ENCODE measurements around the gene FRMD6. TPM values are rescaled to one million over a fixed set of nuclear protein-coding genes. Genes with fewer than 3 reads are reported as not detected.

FRMD6 gene
- total RNA-seq, 1 donor from 2014 or later: 16.9 TPM

- H3K27me3 Mint-ChIP-seq (ENCODE audit: unreplicated experiment): peaks cover 9% of the 10 kb centered on the region
- DNase-seq: no peak
- TF ChIP-seq CTCF (IDR thresholded peaks at IDR 0.05; ENCODE audit: partially characterized antibody, unreplicated experiment): no peak
- no peak overlapping the region for H3K27ac Mint-ChIP-seq (ENCODE audit: unreplicated experiment)
- H3K4me3 Mint-ChIP-seq (ENCODE audit: unreplicated experiment): no peak overlapping the region
- no peaks in the 10 kb centered on the region for H3K4me1 Mint-ChIP-seq (ENCODE audit: low read depth, unreplicated experiment)
- H3K9me3 Mint-ChIP-seq (ENCODE audit: unreplicated experiment): no peaks in the 10 kb centered on the region
- no peaks in the 10 kb centered on the region for H3K36me3 Mint-ChIP-seq (ENCODE audit: unreplicated experiment)
These were observed 122.5 kb downstream of the FRMD6 start for GRCh38 chr14:51774209-51774608.

GRCh38 chr14:51776102-51776894 lies 124.6 kb downstream of the FRMD6 start:
- Mint-ChIP-seq H3K27ac (ENCODE audit: unreplicated experiment) (no peak overlapping the region), H3K4me1 (ENCODE audit: low read depth, unreplicated experiment) (no peaks in the 10 kb centered on the region), H3K27me3 (ENCODE audit: unreplicated experiment) (peaks cover 5% of the 10 kb centered on the region), H3K36me3 (ENCODE audit: unreplicated experiment) (no peaks in the 10 kb centered on the region), H3K9me3 (ENCODE audit: unreplicated experiment) (no peaks in the 10 kb centered on the region), H3K4me3 (ENCODE audit: unreplicated experiment) (no peak overlapping the region)
- DNase-seq: peak; percentile 63
- peak; percentile 65 for TF ChIP-seq CTCF (IDR thresholded peaks at IDR 0.05; ENCODE audit: partially characterized antibody, unreplicated experiment)

- Mint-ChIP-seq H3K36me3 (ENCODE audit: unreplicated experiment) (peaks cover 5% of the 10 kb centered on the region), H3K4me1 (ENCODE audit: low read depth, unreplicated experiment) (no peaks in the 10 kb centered on the region), H3K27ac (ENCODE audit: unreplicated experiment) (no peak overlapping the region), H3K9me3 (ENCODE audit: unreplicated experiment) (no peaks in the 10 kb centered on the region), H3K27me3 (ENCODE audit: unreplicated experiment) (peaks cover 10% of the 10 kb centered on the region), H3K4me3 (ENCODE audit: unreplicated experiment) (no peak overlapping the region)
- TF ChIP-seq CTCF (IDR thresholded peaks at IDR 0.05; ENCODE audit: partially characterized antibody, unreplicated experiment): peak; percentile 91
- peak; percentile 76 for DNase-seq
These were observed 128.4 kb downstream of the FRMD6 start for GRCh38 chr14:51780006-51780692.

Other genes with a start within 250 kb of the FRMD6 start
- 245 TPM for gene GNG2, start 208.7 kb downstream of the FRMD6 start, total RNA-seq (ENCODE audit: unreplicated experiment)

Measured in glutamatergic neuron (in vitro differentiated cells).